Choroid plexus epithelial cell (primary cell): Measurements from ENCODE around the gene MRPL28.

Experiments
- DNase-seq: peaks from one replicate; pipeline ENCODE4 v3.0.0-alpha.2; 2010; ENCODE audit warnings: low read depth
- H3K4me3 ChIP-seq: 2 replicates; pipeline ENCODE4 v1.5.1; 2011; ENCODE audit warnings: low read depth, mild to moderate bottlenecking, control low read depth, low read length, moderate library complexity
- CTCF ChIP-seq: conservative IDR thresholded peaks from 2 replicates; pipeline ENCODE4 v1.5.1; 2011; ENCODE audit warnings: low read depth, mild to moderate bottlenecking, control low read depth, inconsistent platforms, low read length, moderate library complexity

MRPL28 gene

GRCh38 chr16:391885-392335 is 21.6 kb upstream of the MRPL28 start:
- H3K4me3 ChIP-seq = no peak overlapping the region
- peak; percentile 85 for DNase-seq
- peak; percentile 89 for TF ChIP-seq CTCF

- TF ChIP-seq CTCF = no peak
- DNase-seq = no peak
- H3K4me3 ChIP-seq = no peak overlapping the region
These were observed 19.0 kb upstream of the MRPL28 start for GRCh38 chr16:389352-389751.

GRCh38 chr16:387761-388666 is 17.7 kb upstream of the MRPL28 start:
- peak; percentile 68 for DNase-seq
- peak overlapping the region; percentile 18 for H3K4me3 ChIP-seq
- peak; percentile 35 for TF ChIP-seq CTCF

GRCh38 chr16:386641-387156 is 16.4 kb upstream of the MRPL28 start:
- no peak for DNase-seq
- no peak overlapping the region for H3K4me3 ChIP-seq
- TF ChIP-seq CTCF = peak; percentile 15

- no peak for DNase-seq
- no peak overlapping the region for H3K4me3 ChIP-seq
- TF ChIP-seq CTCF = no peak
These were observed 13.2 kb upstream of the MRPL28 start for GRCh38 chr16:383326-384051.

GRCh38 chr16:381789-382717 is 11.7 kb upstream of the MRPL28 start, which contains the start of gene PGAP6:
TSS of gene PGAP6 (minus strand) at chr16:381978. CDS start at chr16:381821, 157 bp downstream.
- no peak for TF ChIP-seq CTCF
- H3K4me3 ChIP-seq = peak within 1 kb of the TSS; percentile 78
- DNase-seq = no peak
